HG03103 (cell line): ENCODE measurements around the gene ARPC1B.
"Not testable (repeated sequence)": the region's sequence is repeated elsewhere in the genome, so short reads cannot be mapped to it uniquely, and the experiment has no call there.

Experiments used
- ATAC-seq: cut with Tn5 transposase; IDR thresholded peaks from one replicate; pipeline ENCODE4 v1.9.1; 2021; ENCODE audit warnings: low read depth; ENCODE audit not compliant: unreplicated experiment

ARPC1B gene

GRCh38 chr7:99407872-99408378 is 33.4 kb downstream of the ARPC1B start:
- no peak for ATAC-seq

DNA sequence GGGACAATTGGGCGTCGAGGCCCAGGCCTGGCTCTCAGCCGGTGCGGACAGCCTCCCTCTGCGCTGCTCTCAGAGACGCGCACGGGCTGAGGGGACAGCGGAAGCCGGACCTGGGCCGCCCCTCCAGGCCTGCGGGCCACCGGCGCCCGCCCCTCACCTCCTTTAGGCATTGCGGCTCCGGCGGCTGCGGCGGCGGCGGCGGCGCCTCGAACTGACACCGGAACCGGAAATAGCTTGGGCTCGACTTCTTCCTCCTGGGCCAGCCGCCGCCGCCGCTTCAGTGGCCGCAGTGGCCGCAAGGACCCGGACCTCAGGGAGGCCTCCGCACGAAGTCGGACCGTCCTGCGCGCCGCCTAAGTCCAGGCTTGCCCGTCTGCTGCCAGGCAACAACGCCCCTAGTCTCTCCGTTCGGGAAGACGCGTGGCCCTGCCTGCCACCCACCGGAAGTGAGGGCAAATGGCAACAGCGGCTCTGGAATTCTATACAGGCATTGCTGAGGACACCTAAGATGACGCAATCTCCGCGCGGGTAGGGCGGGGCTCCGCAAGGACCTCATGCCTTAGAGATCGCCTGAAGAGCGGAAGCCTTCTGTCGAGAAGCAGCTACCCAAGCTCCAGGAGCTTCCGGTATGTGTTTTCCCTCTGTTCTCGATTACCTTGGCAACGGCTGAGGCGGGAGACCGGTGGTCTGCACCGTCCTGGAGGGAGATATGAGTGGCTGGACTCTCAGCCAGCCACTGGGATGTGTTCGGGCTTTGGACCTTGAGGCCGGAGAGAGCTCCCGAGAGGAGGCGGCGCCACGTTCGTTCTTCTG is 34.1 kb downstream of the ARPC1B start, which contains the start of the genes BUD31 and PDAP1:
Gene BUD31 (plus strand): TSS at position 591 of the 813 bp plus-strand sequence. CDS start 2,124 bp downstream, outside the sequence.
Gene PDAP1 (minus strand): TSS at position 219 of the 813 bp plus-strand sequence. CDS start 49 bp downstream, at position 170.
- ATAC-seq, result peak; percentile 62

- peak; percentile 7 for ATAC-seq
These were observed 34.7 kb downstream of the ARPC1B start for GRCh38 chr7:99409192-99409572.

DNA sequence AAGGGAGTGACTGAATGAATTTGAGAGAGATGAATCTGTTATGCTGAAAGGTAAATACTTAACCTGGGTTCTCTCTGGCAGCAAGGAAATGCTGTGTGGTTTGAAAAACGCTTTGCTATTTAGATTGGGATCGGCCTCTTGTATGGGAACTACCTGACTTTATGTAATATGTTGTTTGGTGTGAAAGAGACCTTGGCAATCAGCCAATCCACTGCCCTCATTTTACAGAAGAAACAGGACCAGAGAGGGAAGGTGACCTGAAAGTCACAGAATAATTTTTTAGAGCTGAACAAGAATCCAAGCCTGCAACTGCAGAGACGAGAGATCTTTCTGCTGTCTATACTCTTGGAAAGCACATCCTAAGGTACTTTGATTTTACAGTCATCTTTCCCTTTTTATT is 35.3 kb downstream of the ARPC1B start:
- no peak for ATAC-seq

- ATAC-seq, result no peak
These were observed 36.1 kb downstream of the ARPC1B start for GRCh38 chr7:99410635-99411034.

DNA sequence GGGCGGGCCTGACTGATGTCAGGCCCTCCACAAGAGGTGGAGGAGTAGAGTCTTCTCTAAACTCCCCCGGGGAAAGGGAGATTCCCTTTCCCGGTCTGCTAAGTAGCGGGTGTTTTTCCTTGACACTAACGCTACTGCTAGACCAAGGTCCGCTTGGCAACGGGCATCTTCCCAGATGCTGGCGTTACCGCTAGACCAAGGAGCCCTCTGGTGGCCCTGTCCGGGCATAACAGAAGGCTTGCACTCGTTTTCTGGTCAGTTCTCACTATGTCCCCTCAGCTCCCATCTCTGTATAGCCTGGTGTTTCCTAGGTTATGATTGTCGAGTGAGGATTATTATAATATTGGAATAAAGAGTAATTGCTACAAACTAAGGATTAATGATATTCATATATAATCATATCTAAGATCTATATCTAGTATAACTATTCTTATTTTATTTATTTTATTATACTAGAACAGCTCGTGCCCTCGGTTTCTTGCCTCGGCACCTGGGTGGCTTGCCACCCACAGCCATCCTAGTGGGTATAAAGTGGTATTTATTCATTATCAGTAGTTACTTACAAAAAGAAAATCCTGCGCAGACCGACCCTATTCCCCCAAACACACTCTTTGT is 41.1 kb downstream of the ARPC1B start:
- ATAC-seq, result not testable (repeated sequence)

DNA sequence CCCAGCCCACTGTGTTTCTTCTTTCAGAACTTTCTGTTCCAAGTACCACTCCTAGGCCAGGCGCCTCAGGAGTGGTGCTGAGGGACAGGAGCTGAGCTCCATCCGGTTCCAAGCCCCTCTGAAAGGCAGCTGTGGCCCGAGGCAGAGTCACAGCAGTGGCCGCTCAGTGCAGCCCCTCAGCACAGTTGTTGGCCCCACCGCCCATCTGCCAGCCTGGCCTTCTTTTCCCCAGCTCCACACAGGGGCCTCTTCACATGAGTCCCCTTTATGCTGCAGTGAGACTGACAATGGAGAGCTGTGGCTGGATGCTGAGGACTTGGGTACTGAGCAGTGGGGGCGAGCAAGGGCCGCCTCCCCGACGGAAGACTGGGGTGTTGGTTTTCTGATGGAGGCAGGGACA is 43.7 kb downstream of the ARPC1B start:
- ATAC-seq, result no peak

GRCh38 chr7:99419323-99420021 is 44.9 kb downstream of the ARPC1B start:
- ATAC-seq, result no peak

GRCh38 chr7:99420213-99420612 is 45.7 kb downstream of the ARPC1B start:
- no peak for ATAC-seq

DNA sequence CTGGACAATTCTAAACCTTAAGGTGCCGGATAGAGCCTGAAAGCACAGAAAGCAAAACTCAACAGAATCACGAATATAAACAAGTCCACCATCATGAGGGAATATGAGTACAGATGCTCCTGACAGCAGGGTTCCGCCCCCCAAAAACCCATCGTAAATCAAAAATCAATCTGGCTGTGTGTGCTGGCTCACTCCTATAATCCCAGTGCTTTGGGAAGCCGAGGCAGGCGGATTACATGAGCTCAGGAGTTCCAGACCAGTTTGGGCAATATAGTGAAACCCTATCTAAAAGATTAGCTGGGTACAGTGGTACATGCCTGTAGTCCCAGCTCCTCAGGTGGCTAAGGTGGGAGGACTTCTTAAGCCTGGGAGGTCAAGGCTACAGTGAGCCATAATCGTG is 46.5 kb downstream of the ARPC1B start:
- no peak for ATAC-seq

DNA sequence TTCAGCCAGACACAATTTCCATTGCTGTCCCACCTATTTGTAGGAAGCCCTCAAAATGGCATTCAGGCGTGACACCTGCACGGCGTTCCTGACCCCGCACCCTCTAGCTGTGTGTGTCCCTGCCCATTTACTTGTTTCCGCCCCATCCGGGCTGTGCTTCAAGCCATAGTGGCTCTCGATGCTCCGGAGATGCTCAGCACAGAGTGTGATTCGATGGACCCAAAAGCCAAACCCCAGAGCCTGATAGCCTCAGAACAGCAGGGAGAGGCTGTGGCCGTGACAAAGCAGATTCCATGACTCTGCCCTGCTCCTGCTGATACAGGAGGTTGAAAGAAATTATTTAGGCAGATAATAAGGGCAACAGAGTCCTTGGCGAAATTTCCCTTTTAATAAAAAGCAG is 47.7 kb downstream of the ARPC1B start:
- ATAC-seq, result no peak

DNA sequence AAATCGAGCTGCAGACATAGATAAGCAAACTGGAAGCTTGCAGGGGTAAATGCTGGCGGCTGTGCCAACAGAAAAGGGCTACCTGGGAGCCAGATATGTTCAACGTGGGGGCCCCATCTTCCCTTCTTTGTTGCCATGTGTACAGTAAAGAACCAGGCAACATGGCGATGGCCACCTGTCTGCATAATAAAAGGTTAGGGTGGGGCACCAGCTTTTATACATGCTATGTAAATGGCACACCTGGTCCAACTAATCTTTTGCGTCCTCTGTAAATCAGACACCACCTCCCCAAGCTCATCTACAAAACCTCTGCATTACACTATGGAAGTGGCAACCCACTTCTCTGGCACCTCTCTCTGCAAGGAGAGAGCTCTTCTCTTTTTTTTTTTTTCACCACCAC is 48.1 kb downstream of the ARPC1B start:
- ATAC-seq, result no peak

GRCh38 chr7:99424932-99425730 is 50.6 kb downstream of the ARPC1B start:
- no peak for ATAC-seq

DNA sequence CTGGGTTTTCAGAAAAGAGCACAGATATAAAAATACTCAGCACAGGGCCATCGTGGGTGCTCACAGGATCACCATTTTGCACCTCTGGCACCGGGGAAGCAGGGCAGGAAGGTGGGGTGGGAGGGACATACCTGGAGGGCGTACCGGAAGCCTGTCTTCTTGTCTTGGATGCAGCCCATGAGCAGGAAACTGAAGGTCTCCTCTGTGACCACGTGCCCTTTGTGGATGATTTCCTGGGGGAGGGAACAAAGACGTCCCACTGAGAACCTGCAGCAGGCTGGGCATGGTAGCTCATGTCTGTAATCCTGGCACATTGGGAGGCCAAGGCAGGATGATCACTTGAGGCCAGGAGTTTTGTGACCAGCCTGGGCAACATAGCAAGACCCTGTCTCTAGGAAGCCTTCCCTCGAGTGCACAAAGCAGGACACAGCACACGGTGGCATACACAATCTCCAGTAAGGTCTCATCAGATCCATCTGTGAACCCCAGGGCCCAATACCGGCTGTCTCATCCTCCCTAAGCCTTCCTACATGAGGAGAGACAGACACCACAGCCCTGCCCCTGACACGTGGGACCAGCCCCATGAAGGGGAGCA is 54.5 kb downstream of the ARPC1B start:
- ATAC-seq, result no peak

DNA sequence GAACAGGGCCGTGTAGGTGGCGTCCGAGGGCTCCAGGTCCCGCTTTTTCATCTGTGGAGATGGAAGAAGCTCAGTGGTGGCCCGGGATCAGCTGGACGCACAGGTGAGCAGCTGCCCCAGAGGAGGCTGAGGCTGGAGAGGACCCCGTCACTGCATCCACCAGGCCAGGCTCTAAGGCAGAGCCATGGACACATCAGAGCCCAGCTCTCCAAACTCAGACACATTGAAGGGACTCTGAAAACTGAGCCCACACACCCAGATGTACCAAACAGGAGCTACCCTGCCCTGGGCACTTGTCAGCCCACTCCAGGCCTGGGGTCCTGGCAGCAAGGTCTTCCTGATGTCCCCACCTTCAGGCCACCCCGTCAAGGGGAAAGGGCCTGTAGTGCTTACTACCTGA is 55.2 kb downstream of the ARPC1B start:
- ATAC-seq, result no peak

GRCh38 chr7:99431756-99432540 is 57.4 kb downstream of the ARPC1B start:
- not testable (repeated sequence) for ATAC-seq

DNA sequence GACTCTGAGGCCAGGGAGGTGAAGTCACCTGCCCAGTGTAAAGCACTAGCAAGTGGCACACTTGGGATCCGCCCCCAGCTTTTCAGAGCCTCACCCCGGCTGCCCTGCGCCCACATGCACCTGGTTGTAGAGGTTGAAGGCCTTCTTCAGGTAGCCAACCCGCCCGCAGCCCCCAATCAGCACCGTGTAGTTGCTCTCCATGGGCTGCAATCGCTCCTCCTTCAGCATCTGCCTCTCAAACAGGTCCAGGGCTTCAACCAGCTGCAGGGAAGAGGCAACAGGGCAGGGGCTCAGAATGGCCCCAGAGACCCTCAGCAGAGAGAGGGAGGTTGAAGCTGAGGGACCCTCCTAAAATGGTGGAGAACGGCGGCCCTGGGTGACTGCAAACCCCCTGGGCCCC is 58.6 kb downstream of the ARPC1B start:
- no peak for ATAC-seq

- ATAC-seq, result no peak
These were observed 63.5 kb downstream of the ARPC1B start for GRCh38 chr7:99437946-99438572.
